Right lobe of liver (tissue), 6 donors: ENCODE measurements around the gene ZDHHC9. TPM values are rescaled to one million over a fixed set of nuclear protein-coding genes. Genes with fewer than 3 reads are reported as not detected.

Source experiments
- ATAC-seq, 4 donors: fragments of 200-7000 bp; cut with Tn5 transposase; one replicate each; pipeline ENCODE4 v1.9.1; 2020; ENCODE audit warnings: mild to moderate bottlenecking in 4 of 4, moderate library complexity in 4 of 4
- DNase-seq, 3 donors: peaks; one replicate each; pipeline ENCODE4 v3.0.0-alpha.2; 2020
- H3K27ac ChIP-seq, 3 donors: fragments of 200-600 bp; one replicate each; pipeline ENCODE4 v1.8.0; 2022
- H3K27me3 ChIP-seq, 2 donors: fragments of 200-600 bp; one replicate each; pipeline ENCODE4 v1.8.0; 2022
- H3K36me3 ChIP-seq, 4 donors: fragments of 200-600 bp; sonication (generic) in 1 of 4; one replicate each; pipeline versions ENCODE4 v1.5.1 to v1.8.0; 2017 to 2022; ENCODE audit warnings: control low read depth in 1 of 4
- H3K4me1 ChIP-seq, 4 donors: fragments of 200-600 bp; sonication (generic) in 1 of 4; one replicate each; pipeline versions ENCODE4 v1.5.1 to v1.8.0; 2017 to 2022; ENCODE audit warnings: control low read depth in 1 of 4
- H3K4me3 ChIP-seq, 3 donors: fragments of 200-600 bp; one replicate each; pipeline ENCODE4 v1.8.0; 2022
- H3K9me3 ChIP-seq, 4 donors: fragments of 200-600 bp; sonication (generic) in 1 of 4; one replicate each; pipeline versions ENCODE4 v1.5.1 to v1.8.0; 2017 to 2022; ENCODE audit warnings: control low read depth in 1 of 4
- CTCF ChIP-seq, 4 donors: fragments of 200-600 bp in 3 of 4; fragments of 450-650 bp in 1 of 4; IDR thresholded peaks; one replicate each; pipeline versions ENCODE4 v1.5.1 to v1.8.0; 2016 to 2022; ENCODE audit warnings: antibody characterized with exemption in 4 of 4, mild to moderate bottlenecking in 2 of 4
- POLR2A ChIP-seq: fragments of 450-650 bp; IDR thresholded peaks from one replicate; pipeline ENCODE4 v1.6.1; 2017; ENCODE audit warnings: antibody characterized with exemption, mild to moderate bottlenecking
- WGBS: methylation state at CpG from one replicate; pipeline ENCODE4 v1.1.6; 2018; ENCODE audit warnings: low coverage, low lambda C conversion rate; ENCODE audit not compliant: insufficient coverage; ENCODE audit errors: missing lambda C conversion rate; 5-methylcytosine and 5-hydroxymethylcytosine counted together
- intact Hi-C, 2 donors: fragments of 100-400 bp; cut with DNase I; formaldehyde crosslinking; loops; one replicate each; pipeline versions ENCODE4 v1.11.2 to v1.14.1; 2022
- total RNA-seq, 6 experiments: library from RNA; depleted of rRNA in 2 of 6; stranded (reverse); fragments of >200 nt in 2 of 6; fragmentation: NEBNext Ultra II Directional in 3 of 6; extraction: Animal tissue kit (Norgen Biotek cat#: 25700) in 3 of 6; gene quantifications; one replicate each; pipeline versions ENCODE4 v1.1.0 to v1.2.4, GENCODE V29; 2016 to 2023
- donor health status: DM: no; HTN: yes; CAD: no.
- donor health status: DM: no; HTN: no; CAD: no.
- donor health status: DM: no; HTN: no; CAD: no.
- donor health status: DM: no; HTN: yes; CAD: no.
- donor health status: DM: no; HTN: yes; CAD: no.

The ZDHHC9 gene
- total RNA-seq, 6 experiments from 2014 or later: 30.8 to 41.8 (median 33.6) TPM

GRCh38 chrX:129777218-129778030 lies 66.3 kb downstream of the ZDHHC9 start:
- peak; percentile 62 to 89 (median 65) for ATAC-seq
- Histone ChIP-seq H3K36me3 (no peaks in the 10 kb centered on the region), H3K4me1 (no peaks in the 10 kb centered on the region), H3K27me3 (no peaks in the 10 kb centered on the region), H3K9me3 (no peaks in the 10 kb centered on the region), H3K27ac (peak overlapping the region; percentile 44 to 66 (median 60)), H3K4me3 (peak overlapping the region in 2 of 3 donors; percentile 18 to 22)
- 50% methylated on average over 10 of the region's 30 CpGs for WGBS
- peak; percentile 62 to 80 (median 70) for DNase-seq
- TF ChIP-seq POLR2A: peak; percentile 29
- no peak for TF ChIP-seq CTCF (IDR thresholded peaks at IDR 0.05)
- intact Hi-C loops: no loop called here

- H3K27ac ChIP-seq: peak overlapping the region in 2 of 3 donors; percentile 16 to 28
- H3K4me3 ChIP-seq: no peak overlapping the region
- TF ChIP-seq POLR2A (no peak), CTCF (IDR thresholded peaks at IDR 0.05) (peak in 1 of 4 donors; percentile 8)
- no peaks in the 10 kb centered on the region for H3K9me3 ChIP-seq
- intact Hi-C loops: no loop called here
- no peaks in the 10 kb centered on the region for H3K36me3 ChIP-seq
- DNase-seq (no peak), ATAC-seq (peak; percentile 15 to 68 (median 34))
- H3K4me1 ChIP-seq: no peaks in the 10 kb centered on the region
- no peaks in the 10 kb centered on the region for H3K27me3 ChIP-seq
- 43% methylated on average over 2 of the region's 4 CpGs for WGBS
These were observed 69.8 kb downstream of the ZDHHC9 start for GRCh38 chrX:129773649-129774458.

GRCh38 chrX:129772796-129773431 lies 70.8 kb downstream of the ZDHHC9 start:
- ATAC-seq: peak; percentile 35 to 66 (median 57)
- 58% methylated on average over 9 of the region's 14 CpGs for WGBS
- peak overlapping the region in 2 of 3 donors; percentile 16 to 28 for H3K27ac ChIP-seq

More at GRCh38 chrX:129772796-129773431, 70.8 kb downstream of the ZDHHC9 start:
- DNase-seq: peak; percentile 55 to 78 (median 75)
- Histone ChIP-seq H3K9me3 (no peaks in the 10 kb centered on the region), H3K27me3 (no peaks in the 10 kb centered on the region), H3K36me3 (no peaks in the 10 kb centered on the region), H3K4me3 (no peak overlapping the region), H3K4me1 (no peaks in the 10 kb centered on the region)
- intact Hi-C loops: no loop called here
- TF ChIP-seq POLR2A (no peak), CTCF (IDR thresholded peaks at IDR 0.05) (no peak)
